MG63 (cell line): ENCODE data around the gene RPN1. TPM values are rescaled to one million over a fixed set of nuclear protein-coding genes. Genes with fewer than 3 reads are reported as not detected.
"Not testable (repeated sequence)": the region's sequence is repeated elsewhere in the genome, so short reads cannot be mapped to it uniquely, and the experiment has no call there.

Experiments used
- DNase-seq: peaks from one replicate; pipeline ENCODE4 v3.0.0-alpha.2; 2020
- H3K27me3 ChIP-seq: fragments of 250-450 bp; sonication (Bioruptor Pico); 2 replicates; pipeline ENCODE4 v1.5.1; 2020; ENCODE audit warnings: mild to moderate bottlenecking, moderate library complexity
- H3K36me3 ChIP-seq: fragments of 250-450 bp; sonication (Bioruptor Pico); 2 replicates; pipeline ENCODE4 v1.5.1; 2020; ENCODE audit warnings: mild to moderate bottlenecking, moderate library complexity
- H3K4me3 ChIP-seq: fragments of 250-450 bp; sonication (Bioruptor Pico); 2 replicates; pipeline ENCODE4 v1.5.1; 2020; ENCODE audit warnings: mild to moderate bottlenecking, moderate library complexity
- H3K9me3 ChIP-seq: fragments of 250-450 bp; sonication (Bioruptor Pico); 2 replicates; pipeline ENCODE4 v1.5.1; 2020; ENCODE audit warnings: mild to moderate bottlenecking, moderate library complexity
- total RNA-seq: library from RNA; depleted of rRNA; stranded (reverse); fragments of >200 nt; shearing (Covaris generic); gene quantifications from 2 replicates; pipeline ENCODE4 v1.2.3, GENCODE V29; 2014; ENCODE audit warnings: low replicate concordance; rRNA removed

RPN1 gene
- 515 and 599 TPM in 2 replicates for total RNA-seq

GRCh38 chr3:128650096-128651050, at the start of gene RPN1:
Gene RPN1, minus strand, starts transcription at chr3:128650818. Its CDS starts 18 bp downstream, at chr3:128650800.
- H3K36me3 ChIP-seq: peaks cover 31% of the 10 kb centered on the region
- H3K9me3 ChIP-seq: peaks cover 10% of the 10 kb centered on the region
- peak; percentile 97 for DNase-seq
- H3K27me3 ChIP-seq: no peaks in the 10 kb centered on the region
- H3K4me3 ChIP-seq: peak within 1 kb of the TSS; percentile 98

GRCh38 chr3:128698211-128699047, 47.8 kb upstream of the RPN1 start:
- DNase-seq: peak; percentile 32
- H3K27me3 ChIP-seq: no peaks in the 10 kb centered on the region
- H3K9me3 ChIP-seq: no peaks in the 10 kb centered on the region
- no peaks in the 10 kb centered on the region for H3K36me3 ChIP-seq
- peak overlapping the region; percentile 36 for H3K4me3 ChIP-seq

GRCh38 chr3:128697341-128697740, 46.7 kb upstream of the RPN1 start:
- H3K36me3 ChIP-seq: no peaks in the 10 kb centered on the region
- DNase-seq: no peak
- no peak overlapping the region for H3K4me3 ChIP-seq
- H3K27me3 ChIP-seq: no peaks in the 10 kb centered on the region
- H3K9me3 ChIP-seq: no peaks in the 10 kb centered on the region

- no peak for DNase-seq
- Histone ChIP-seq H3K27me3 (no peaks in the 10 kb centered on the region), H3K4me3 (no peak overlapping the region), H3K9me3 (no peaks in the 10 kb centered on the region), H3K36me3 (no peaks in the 10 kb centered on the region)
These were observed 43.1 kb upstream of the RPN1 start for GRCh38 chr3:128693696-128694095.

GRCh38 chr3:128689060-128689459, 38.4 kb upstream of the RPN1 start:
- H3K36me3 ChIP-seq: no peaks in the 10 kb centered on the region

GRCh38 chr3:128686465-128686864, 35.8 kb upstream of the RPN1 start:
- Histone ChIP-seq H3K9me3 (no peaks in the 10 kb centered on the region), H3K4me3 (no peak overlapping the region), H3K36me3 (no peaks in the 10 kb centered on the region), H3K27me3 (no peaks in the 10 kb centered on the region)
- no peak for DNase-seq

More at GRCh38 chr3:128689060-128689459, 38.4 kb upstream of the RPN1 start:
- no peaks in the 10 kb centered on the region for H3K9me3 ChIP-seq
- no peak overlapping the region for H3K4me3 ChIP-seq
- H3K27me3 ChIP-seq: no peaks in the 10 kb centered on the region
- no peak for DNase-seq

GRCh38 chr3:128684986-128685726, 34.5 kb upstream of the RPN1 start:
- Histone ChIP-seq H3K4me3 (no peak overlapping the region), H3K9me3 (no peaks in the 10 kb centered on the region), H3K36me3 (no peaks in the 10 kb centered on the region), H3K27me3 (no peaks in the 10 kb centered on the region)
- no peak for DNase-seq

GRCh38 chr3:128683957-128684356, 33.3 kb upstream of the RPN1 start:
- Histone ChIP-seq H3K27me3 (no peaks in the 10 kb centered on the region), H3K9me3 (no peaks in the 10 kb centered on the region), H3K4me3 (no peak overlapping the region), H3K36me3 (no peaks in the 10 kb centered on the region)
- no peak for DNase-seq

GRCh38 chr3:128681369-128681829, 30.8 kb upstream of the RPN1 start:
- Histone ChIP-seq H3K9me3 (no peaks in the 10 kb centered on the region), H3K4me3 (peak overlapping the region; percentile 57), H3K27me3 (no peaks in the 10 kb centered on the region), H3K36me3 (no peaks in the 10 kb centered on the region)
- no peak for DNase-seq

GRCh38 chr3:128680603-128681368, 30.2 kb upstream of the RPN1 start:
- H3K36me3 ChIP-seq: no peaks in the 10 kb centered on the region
- H3K4me3 ChIP-seq: peak overlapping the region; percentile 57
- H3K27me3 ChIP-seq: no peaks in the 10 kb centered on the region
- DNase-seq: peak; percentile 100
- no peaks in the 10 kb centered on the region for H3K9me3 ChIP-seq

GRCh38 chr3:128679338-128679737, 28.7 kb upstream of the RPN1 start:
- Histone ChIP-seq H3K27me3 (no peaks in the 10 kb centered on the region), H3K9me3 (no peaks in the 10 kb centered on the region), H3K4me3 (no peak overlapping the region), H3K36me3 (no peaks in the 10 kb centered on the region)
- no peak for DNase-seq

- not testable (repeated sequence) for H3K27me3 ChIP-seq, H3K4me3 ChIP-seq, DNase-seq, H3K36me3 ChIP-seq, H3K9me3 ChIP-seq
These were observed 25.2 kb upstream of the RPN1 start for GRCh38 chr3:128675802-128676201.

GRCh38 chr3:128674161-128674784, 23.7 kb upstream of the RPN1 start:
- H3K27me3 ChIP-seq: no peaks in the 10 kb centered on the region
- no peaks in the 10 kb centered on the region for H3K9me3 ChIP-seq
- DNase-seq: no peak

GRCh38 chr3:128667641-128668040, 17.0 kb upstream of the RPN1 start:
- H3K9me3 ChIP-seq: no peaks in the 10 kb centered on the region

More at GRCh38 chr3:128674161-128674784, 23.7 kb upstream of the RPN1 start:
- H3K36me3 ChIP-seq: no peaks in the 10 kb centered on the region
- H3K4me3 ChIP-seq: no peak overlapping the region

GRCh38 chr3:128665362-128666021, 14.9 kb upstream of the RPN1 start:
- no peak for DNase-seq

More at GRCh38 chr3:128667641-128668040, 17.0 kb upstream of the RPN1 start:
- no peak overlapping the region for H3K4me3 ChIP-seq
- H3K36me3 ChIP-seq: no peaks in the 10 kb centered on the region
- peaks cover 4% of the 10 kb centered on the region; the same call in 1 of the 2 replicates for H3K27me3 ChIP-seq
- no peak for DNase-seq

More at GRCh38 chr3:128665362-128666021, 14.9 kb upstream of the RPN1 start:
- Histone ChIP-seq H3K36me3 (no peaks in the 10 kb centered on the region), H3K4me3 (no peak overlapping the region), H3K27me3 (peaks cover 4% of the 10 kb centered on the region; the same call in 1 of the 2 replicates), H3K9me3 (no peaks in the 10 kb centered on the region)
